ENCODE measurements around the gene EGFL7. TPM values are rescaled to one million over a fixed set of nuclear protein-coding genes. Genes with fewer than 3 reads are reported as not detected.

EGFL7 gene
- total RNA-seq, 1 donor = 2.4 TPM

DNA sequence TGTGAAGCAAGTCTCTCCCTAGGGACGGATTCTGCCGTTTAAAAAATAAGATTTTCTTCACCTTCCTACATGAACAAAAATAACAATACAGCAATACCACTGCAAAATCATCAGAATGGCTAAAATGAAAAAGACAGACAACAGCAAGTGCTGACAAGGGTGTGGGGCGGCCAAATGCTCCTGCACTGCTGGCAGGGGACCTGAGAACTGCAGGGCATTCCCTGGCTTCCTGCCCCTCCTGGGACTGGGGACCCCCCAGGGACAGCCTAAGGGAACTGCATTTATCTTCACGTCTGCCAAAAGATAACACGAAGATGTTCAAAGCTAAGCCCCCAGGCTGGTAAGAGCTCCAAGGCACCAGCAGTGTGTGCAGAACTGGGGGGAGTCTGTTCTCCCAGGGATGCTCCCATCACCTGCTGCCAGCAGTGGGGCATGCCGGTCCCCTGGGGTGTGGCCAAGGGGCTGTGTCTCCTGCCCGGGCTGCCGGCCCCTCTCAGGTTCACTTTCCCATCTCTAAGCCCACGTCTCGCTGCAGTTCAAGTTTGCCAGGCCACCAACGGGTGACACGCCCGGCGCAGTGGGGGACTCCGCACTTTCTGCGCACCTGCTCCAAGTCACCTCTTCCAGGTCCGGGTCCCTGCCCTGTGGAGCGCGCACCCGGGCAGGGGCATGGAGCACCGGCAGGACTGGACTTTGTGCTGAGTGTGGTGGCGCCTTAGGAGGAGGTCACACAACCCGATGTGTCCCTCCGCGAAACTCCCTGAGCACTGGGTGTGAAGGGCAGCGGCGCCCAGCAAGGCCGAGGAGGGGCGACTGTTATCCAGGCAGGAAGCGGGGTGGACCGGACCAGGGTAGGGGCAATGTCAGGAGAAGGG lies 4.5 kb upstream of the EGFL7 start:
- DNase-seq (ENCODE audit: low read depth) = no peak
- TF ChIP-seq, protein P1, sequence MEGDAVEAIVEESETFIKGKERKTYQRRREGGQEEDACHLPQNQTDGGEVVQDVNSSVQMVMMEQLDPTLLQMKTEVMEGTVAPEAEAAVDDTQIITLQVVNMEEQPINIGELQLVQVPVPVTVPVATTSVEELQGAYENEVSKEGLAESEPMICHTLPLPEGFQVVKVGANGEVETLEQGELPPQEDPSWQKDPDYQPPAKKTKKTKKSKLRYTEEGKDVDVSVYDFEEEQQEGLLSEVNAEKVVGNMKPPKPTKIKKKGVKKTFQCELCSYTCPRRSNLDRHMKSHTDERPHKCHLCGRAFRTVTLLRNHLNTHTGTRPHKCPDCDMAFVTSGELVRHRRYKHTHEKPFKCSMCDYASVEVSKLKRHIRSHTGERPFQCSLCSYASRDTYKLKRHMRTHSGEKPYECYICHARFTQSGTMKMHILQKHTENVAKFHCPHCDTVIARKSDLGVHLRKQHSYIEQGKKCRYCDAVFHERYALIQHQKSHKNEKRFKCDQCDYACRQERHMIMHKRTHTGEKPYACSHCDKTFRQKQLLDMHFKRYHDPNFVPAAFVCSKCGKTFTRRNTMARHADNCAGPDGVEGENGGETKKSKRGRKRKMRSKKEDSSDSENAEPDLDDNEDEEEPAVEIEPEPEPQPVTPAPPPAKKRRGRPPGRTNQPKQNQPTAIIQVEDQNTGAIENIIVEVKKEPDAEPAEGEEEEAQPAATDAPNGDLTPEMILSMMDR (IDR thresholded peaks at IDR 0.05; ENCODE audit: insufficient read depth, low read length) = no peak

DNA sequence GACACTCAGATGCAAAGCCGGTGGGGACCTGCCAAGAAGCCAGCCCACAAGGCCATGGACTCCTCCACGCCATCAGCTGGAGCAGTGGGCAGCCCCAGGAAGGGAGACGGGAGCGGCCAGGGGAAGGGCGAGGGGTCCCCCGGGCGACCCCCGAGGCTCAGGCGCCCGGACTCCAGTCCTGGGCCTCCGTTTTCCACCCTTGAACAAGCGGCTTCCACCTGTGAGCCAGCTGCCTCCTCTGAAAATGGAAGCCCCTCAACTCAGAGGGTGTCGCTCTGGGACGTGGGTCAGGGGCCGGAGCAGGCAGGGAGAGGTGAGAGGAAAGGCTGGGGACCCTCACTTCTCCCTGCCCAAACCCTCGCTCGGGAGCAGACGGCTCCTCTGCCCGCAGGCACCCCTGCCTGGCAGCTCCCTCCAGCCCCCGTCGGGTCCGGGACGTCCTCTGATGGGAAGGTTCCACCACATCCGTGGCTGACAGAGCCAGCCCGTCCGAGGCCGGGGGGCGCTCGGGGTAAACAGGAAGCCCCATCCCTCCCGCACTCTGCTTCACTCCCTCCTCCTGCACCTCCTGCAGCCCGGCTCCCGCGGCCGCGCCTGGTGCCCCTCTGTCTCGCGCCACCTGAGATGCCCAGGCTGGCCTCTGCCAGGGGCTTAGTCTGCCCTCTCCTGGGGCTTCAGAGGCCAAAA lies 3.7 kb upstream of the EGFL7 start:
- TF ChIP-seq, protein P1 (IDR thresholded peaks at IDR 0.05; ENCODE audit: insufficient read depth, low read length) = no peak
- DNase-seq (ENCODE audit: low read depth) = no peak
- H3K4me3 ChIP-seq (ENCODE audit: low read depth, low read length) = no peak overlapping the region

More for the DNA sequence above, 4.5 kb upstream of the EGFL7 start:
- no peak overlapping the region for H3K4me3 ChIP-seq (ENCODE audit: low read depth, low read length)

DNA sequence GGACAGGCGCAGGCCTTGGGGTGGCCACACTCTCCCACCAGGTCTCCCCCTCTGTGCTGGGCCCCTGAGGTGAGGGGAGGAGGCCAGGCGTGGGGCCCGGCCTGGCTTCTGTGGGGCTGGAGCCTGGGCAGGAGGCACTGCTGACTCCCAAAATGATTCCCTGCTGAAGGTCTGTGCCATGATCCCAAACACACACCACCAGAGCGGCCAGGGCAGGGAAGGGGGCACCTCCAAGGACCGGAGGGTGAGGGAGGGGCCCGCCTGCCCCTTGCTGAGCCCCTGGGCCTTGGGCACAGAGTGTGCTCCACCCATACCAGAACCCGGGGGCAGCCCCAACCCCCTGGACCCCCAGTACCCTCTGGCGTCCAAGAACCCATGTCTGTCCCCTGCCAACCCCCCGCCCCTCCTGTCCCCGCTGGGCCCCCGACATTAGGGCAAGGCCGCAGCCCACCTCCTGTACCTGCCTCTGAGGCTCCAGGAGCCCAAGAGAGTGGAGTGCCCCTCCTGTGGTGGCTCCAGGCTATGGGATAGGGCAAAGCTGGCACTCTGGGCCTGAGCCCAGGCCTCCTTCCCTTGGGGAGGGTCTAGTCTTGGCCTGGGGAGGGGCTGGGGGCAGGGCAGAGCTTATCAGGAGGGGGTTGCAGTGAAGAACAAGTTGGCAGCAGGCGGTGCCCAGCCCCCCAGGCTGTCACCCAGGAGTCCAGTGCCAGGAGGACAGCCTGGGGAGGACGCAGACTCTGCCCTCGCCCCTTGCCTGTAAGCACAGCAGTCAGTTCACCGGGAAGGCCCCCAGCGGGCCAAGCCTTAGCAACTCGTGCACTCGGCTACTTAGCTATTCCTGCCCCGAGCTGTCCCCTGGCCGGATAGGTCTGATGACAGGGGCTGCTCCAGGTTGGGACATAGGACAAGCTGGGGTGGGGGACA lies 2.6 kb upstream of the EGFL7 start:
- no peak for DNase-seq (ENCODE audit: low read depth)
- TF ChIP-seq, protein P1 (IDR thresholded peaks at IDR 0.05; ENCODE audit: insufficient read depth, low read length) = no peak
- no peak overlapping the region for H3K4me3 ChIP-seq (ENCODE audit: low read depth, low read length)

DNA sequence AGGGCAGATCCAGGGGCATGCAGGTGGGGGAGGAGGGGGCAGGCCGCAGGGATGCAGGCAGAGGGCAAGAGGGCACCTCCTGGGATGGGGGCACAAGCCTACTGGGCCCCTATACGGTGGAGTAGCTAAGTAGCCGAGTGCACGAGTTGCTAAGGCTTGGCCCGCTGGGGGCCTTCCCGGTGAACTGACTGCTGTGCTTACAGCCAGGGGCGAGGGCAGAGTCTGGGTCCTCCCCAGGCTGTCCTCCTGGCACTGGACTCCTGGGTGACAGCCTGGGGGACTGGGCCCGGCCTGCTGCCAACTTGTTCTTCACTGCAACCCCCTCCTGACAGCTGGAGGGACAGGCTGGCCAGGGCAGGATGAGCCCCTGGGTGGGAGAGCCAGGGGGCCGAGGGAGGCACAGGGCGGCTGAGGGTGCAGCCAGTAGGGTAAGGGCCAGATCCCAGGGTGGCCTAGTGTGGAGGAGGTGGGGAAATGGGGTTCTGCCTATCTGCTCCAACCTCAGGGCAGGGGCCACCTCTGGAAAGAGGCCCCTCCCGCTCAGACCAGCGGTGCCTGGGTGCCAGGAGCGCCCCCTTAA lies 1.7 kb upstream of the EGFL7 start:
- no peak for DNase-seq (ENCODE audit: low read depth)
- H3K4me3 ChIP-seq (ENCODE audit: low read depth, low read length) = no peak overlapping the region
- TF ChIP-seq, protein P1 (IDR thresholded peaks at IDR 0.05; ENCODE audit: insufficient read depth, low read length) = no peak

GRCh38 chr9:136661641-136662325 lies 933 bp upstream of the EGFL7 start:
- H3K4me3 ChIP-seq (ENCODE audit: low read depth, low read length) = no peak overlapping the region
- TF ChIP-seq, protein P1 (IDR thresholded peaks at IDR 0.05; ENCODE audit: insufficient read depth, low read length) = no peak
- DNase-seq (ENCODE audit: low read depth) = no peak

DNA sequence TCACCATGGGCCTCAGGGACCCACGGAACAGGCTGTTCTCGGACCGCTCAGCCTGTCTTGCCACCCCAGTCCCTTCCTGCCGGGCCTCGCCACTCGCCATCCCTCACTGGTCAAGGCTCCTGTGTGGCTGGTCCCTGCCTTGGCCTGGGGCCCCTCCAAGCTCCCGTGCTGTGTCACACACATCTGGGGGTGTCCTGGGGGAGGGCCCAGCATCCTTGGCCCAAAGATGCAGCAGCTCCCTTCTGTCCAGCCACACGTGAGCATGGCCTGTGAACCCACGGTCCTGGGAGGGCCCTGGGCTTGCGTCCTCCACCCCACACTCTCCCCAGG lies 425 bp upstream of the EGFL7 start:
- TF ChIP-seq, protein P1 (IDR thresholded peaks at IDR 0.05; ENCODE audit: insufficient read depth, low read length) = no peak
- no peak for DNase-seq (ENCODE audit: low read depth)

More for the DNA sequence above, 425 bp upstream of the EGFL7 start:
- H3K4me3 ChIP-seq (ENCODE audit: low read depth, low read length) = no peak overlapping the region
